SU-DHL-6 (cell line): ENCODE data around the gene ZBP1.

ENCODE experiments used
- H2AFZ ChIP-seq: fragments of 200-600 bp; sonication (generic); 2 replicates; pipeline ENCODE4 v1.6.1; 2014; ENCODE audit warnings: low read depth, mild to moderate bottlenecking, moderate library complexity, mixed read lengths, antibody characterized with exemption, low read length; ENCODE audit not compliant: severe bottlenecking
- H3F3A ChIP-seq: fragments of 200-600 bp; shearing (Covaris generic); 2 replicates; pipeline ENCODE4 v1.6.0; 2016; ENCODE audit warnings: antibody characterized with exemption, mild to moderate bottlenecking; ENCODE audit not compliant: insufficient read depth
- H3K27ac ChIP-seq: fragments of 200-600 bp; sonication (generic); 2 replicates; pipeline ENCODE4 v1.5.1; 2016; ENCODE audit warnings: low read depth, mild to moderate bottlenecking, low read length, moderate library complexity, mixed read lengths
- H3K27me3 ChIP-seq: fragments of 200-600 bp; sonication (generic), shearing (Covaris generic); 2 replicates; pipeline ENCODE4 v1.6.0; 2014; ENCODE audit warnings: mild to moderate bottlenecking, low read length
- H3K36me3 ChIP-seq: fragments of 200-600 bp; sonication (generic); 2 replicates; pipeline ENCODE4 v1.6.1; 2014; ENCODE audit warnings: mild to moderate bottlenecking, low read length, mixed read lengths
- H3K4me2 ChIP-seq: fragments of 300-600, 200-600 bp; shearing (Covaris generic), sonication (generic); 2 replicates; pipeline ENCODE4 v1.6.0; 2014; ENCODE audit warnings: low read length, low read depth, mild to moderate bottlenecking; ENCODE audit not compliant: poor library complexity, severe bottlenecking
- H3K4me3 ChIP-seq: fragments of 200-600 bp; sonication (generic); 2 replicates; pipeline ENCODE4 v1.5.1; 2014; ENCODE audit warnings: antibody characterized with exemption, low read length, mild to moderate bottlenecking, mixed read lengths; ENCODE audit not compliant: insufficient read depth, poor library complexity, severe bottlenecking
- H3K79me2 ChIP-seq: fragments of 200-600 bp; sonication (generic); 2 replicates; pipeline ENCODE4 v1.6.1; 2014; ENCODE audit warnings: mild to moderate bottlenecking, low read length, moderate library complexity; ENCODE audit not compliant: insufficient read depth
- H3K9ac ChIP-seq: fragments of 200-600 bp; sonication (generic); 2 replicates; pipeline ENCODE4 v1.7.0; 2014; ENCODE audit warnings: mild to moderate bottlenecking, low read length
- H3K9me2 ChIP-seq: fragments of 200-600 bp; sonication (generic); replicated peaks from 2 replicates; pipeline ENCODE4 v1.6.1; 2014; ENCODE audit warnings: low read length; ENCODE audit not compliant: insufficient read depth
- H3K9me3 ChIP-seq: fragments of 200-600 bp; sonication (generic); 2 replicates; pipeline ENCODE4 v1.6.1; 2014; ENCODE audit warnings: low read length, mixed read lengths; ENCODE audit not compliant: insufficient read depth
- H4K20me1 ChIP-seq: fragments of 200-600 bp; sonication (generic); 2 replicates; pipeline ENCODE4 v1.6.1; 2014; ENCODE audit warnings: low read depth, mild to moderate bottlenecking, antibody characterized with exemption, low read length, moderate library complexity, mixed read lengths
- CTCF ChIP-seq: fragments of 200-600 bp; sonication (generic); IDR thresholded peaks from one replicate; pipeline ENCODE4 v1.5.1; 2017; ENCODE audit warnings: antibody characterized with exemption, mild to moderate bottlenecking, low read length, moderate library complexity; ENCODE audit not compliant: insufficient read depth, poor library complexity, severe bottlenecking
- EZH2phosphoT487 ChIP-seq: fragments of 200-600 bp; sonication (generic), shearing (Covaris generic); conservative IDR thresholded peaks from 2 replicates; pipeline ENCODE4 v1.6.1; 2018; ENCODE audit warnings: mild to moderate bottlenecking, antibody characterized with exemption, low read length, moderate library complexity, mixed read lengths

The ZBP1 gene

DNA sequence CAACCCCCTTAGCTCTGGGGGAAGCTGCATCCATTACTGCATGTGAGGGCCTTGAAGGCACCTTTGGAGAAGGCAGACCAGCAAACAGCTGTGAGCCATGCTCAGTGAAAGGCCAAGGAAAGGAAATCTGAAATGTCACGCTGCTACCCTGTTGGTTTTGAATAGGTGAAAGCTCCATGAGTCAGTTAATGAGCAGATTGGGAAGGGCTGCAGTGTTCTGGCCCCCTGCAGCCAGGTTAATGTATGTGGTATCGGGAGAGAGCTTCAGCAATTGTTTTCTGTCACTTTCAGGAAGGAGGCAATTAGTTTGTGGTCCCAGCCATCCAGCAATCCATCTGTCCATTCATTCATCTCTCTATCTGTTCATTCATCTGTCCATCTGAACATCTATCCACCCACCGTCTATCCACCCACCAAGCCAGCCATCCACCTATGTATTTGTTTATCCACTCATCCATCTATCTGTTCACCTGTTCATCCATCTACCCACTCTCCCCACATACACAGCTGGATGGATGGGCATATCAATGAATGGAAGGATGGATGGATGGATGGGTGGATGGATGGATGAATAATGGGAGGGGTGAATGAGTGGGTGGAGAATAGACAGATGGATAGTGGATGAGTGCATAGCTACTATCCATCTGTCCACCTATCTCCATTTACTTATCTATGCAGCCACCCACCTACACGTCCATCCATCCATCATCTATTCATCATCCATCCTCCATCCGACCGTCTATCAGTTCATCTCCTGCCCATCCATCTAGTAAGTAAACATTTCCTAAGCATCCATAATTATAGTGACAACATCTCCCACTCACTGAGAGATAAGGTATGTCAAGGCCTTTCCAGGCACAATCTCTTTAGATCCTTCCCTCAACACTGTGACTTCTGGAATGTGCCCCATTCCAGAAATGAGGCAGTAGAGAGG is 43.3 kb downstream of the ZBP1 start:
- no peaks in the 10 kb centered on the region for H4K20me1 ChIP-seq
- H3K9me2 ChIP-seq: no peaks in the 10 kb centered on the region
- no peaks in the 10 kb centered on the region for H3F3A ChIP-seq
- no peak overlapping the region for H3K4me2 ChIP-seq
- TF ChIP-seq EZH2phosphoT487 (no peak), CTCF (no peak)
- no peaks in the 10 kb centered on the region for H3K9me3 ChIP-seq
- H3K4me3 ChIP-seq: no peak overlapping the region
- no peaks in the 10 kb centered on the region for H3K79me2 ChIP-seq
- no peaks in the 10 kb centered on the region for H3K27me3 ChIP-seq
- H2AFZ ChIP-seq: no peak overlapping the region
- H3K9ac ChIP-seq: no peak overlapping the region
- no peak overlapping the region for H3K27ac ChIP-seq
- no peaks in the 10 kb centered on the region for H3K36me3 ChIP-seq

DNA sequence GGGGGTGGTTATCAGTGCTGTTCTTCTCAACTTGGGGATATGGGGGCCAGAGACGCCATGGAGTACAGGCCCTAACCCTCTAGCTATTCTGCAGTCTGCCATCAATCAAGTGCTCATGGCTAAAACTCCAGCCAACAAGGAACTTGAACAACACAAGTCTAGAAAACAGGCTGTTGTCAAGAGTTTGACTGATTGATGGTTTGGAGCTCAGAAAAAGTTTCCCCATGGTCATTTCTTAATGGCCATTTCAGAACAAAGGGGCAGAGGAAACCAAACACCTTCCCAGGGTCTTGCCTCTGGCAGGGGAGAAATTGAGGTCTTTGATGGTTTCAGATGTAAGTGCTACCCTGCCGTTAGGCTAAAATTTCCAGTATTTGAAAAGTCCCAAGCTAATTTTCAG is 44.2 kb downstream of the ZBP1 start:
- H4K20me1 ChIP-seq: no peaks in the 10 kb centered on the region
- H3K27ac ChIP-seq: no peak overlapping the region

GRCh38 chr20:57574954-57575353 is 45.3 kb downstream of the ZBP1 start:
- Histone ChIP-seq H3K9ac (no peak overlapping the region), H3F3A (no peaks in the 10 kb centered on the region), H3K9me3 (no peaks in the 10 kb centered on the region), H3K36me3 (no peaks in the 10 kb centered on the region), H3K79me2 (no peaks in the 10 kb centered on the region), H3K4me2 (no peak overlapping the region), H3K27ac (no peak overlapping the region), H3K27me3 (no peaks in the 10 kb centered on the region), H3K4me3 (no peak overlapping the region), H4K20me1 (no peaks in the 10 kb centered on the region), H2AFZ (no peak overlapping the region), H3K9me2 (no peaks in the 10 kb centered on the region)
- TF ChIP-seq EZH2phosphoT487 (no peak), CTCF (no peak)

More for the DNA sequence above, 44.2 kb downstream of the ZBP1 start:
- TF ChIP-seq CTCF (no peak), EZH2phosphoT487 (no peak)
- H3K4me3 ChIP-seq: no peak overlapping the region
- H3K4me2 ChIP-seq: no peak overlapping the region
- H3K9me3 ChIP-seq: no peaks in the 10 kb centered on the region
- no peaks in the 10 kb centered on the region for H3K9me2 ChIP-seq
- H3K27me3 ChIP-seq: no peaks in the 10 kb centered on the region
- H3F3A ChIP-seq: no peaks in the 10 kb centered on the region
- no peak overlapping the region for H2AFZ ChIP-seq
- H3K9ac ChIP-seq: no peak overlapping the region
- H3K36me3 ChIP-seq: no peaks in the 10 kb centered on the region
- no peaks in the 10 kb centered on the region for H3K79me2 ChIP-seq
